Measurements from ENCODE around the gene OR6X1. TPM values are rescaled to one million over a fixed set of nuclear protein-coding genes. Genes with fewer than 3 reads are reported as not detected.
"Not testable (repeated sequence)": the region's sequence is repeated elsewhere in the genome, so short reads cannot be mapped to it uniquely, and the experiment has no call there.

OR6X1 gene
- total RNA-seq, 3 donors from 2014 or later: not detected

GRCh38 chr11:123755344-123755743 lies 1.0 kb upstream of the OR6X1 start:
- no peaks in the 10 kb centered on the region for H3K9me3 ChIP-seq
- H3K4me1 ChIP-seq (ENCODE audit: low read depth): no peaks in the 10 kb centered on the region
- TF ChIP-seq CTCF (IDR thresholded peaks at IDR 0.05): no peak
- intact Hi-C loops (cut with DNase I, micrococcal nuclease): no loop called here
- no peak for ATAC-seq
- no peak overlapping the region for H3K4me3 ChIP-seq
- DNase-seq: no peak
- H3K36me3 ChIP-seq (ENCODE audit: low read depth): no peaks in the 10 kb centered on the region

GRCh38 chr11:123753110-123753509 lies 1.2 kb downstream of the OR6X1 start:
- no peak for TF ChIP-seq CTCF (IDR thresholded peaks at IDR 0.05)

GRCh38 chr11:123751781-123752180 lies 2.5 kb downstream of the OR6X1 start:
- Histone ChIP-seq H3K36me3 (ENCODE audit: low read depth) (no peaks in the 10 kb centered on the region), H3K4me3 (no peak overlapping the region), H3K4me1 (ENCODE audit: low read depth) (no peaks in the 10 kb centered on the region), H3K9me3 (no peaks in the 10 kb centered on the region)
- intact Hi-C loops (cut with DNase I, micrococcal nuclease): no loop called here
- no peak for TF ChIP-seq CTCF (IDR thresholded peaks at IDR 0.05)
- no peak for DNase-seq
- no peak for ATAC-seq

More at GRCh38 chr11:123753110-123753509, 1.2 kb downstream of the OR6X1 start:
- no peak for DNase-seq
- Histone ChIP-seq H3K4me1 (ENCODE audit: low read depth) (no peaks in the 10 kb centered on the region), H3K9me3 (no peaks in the 10 kb centered on the region), H3K4me3 (no peak overlapping the region), H3K36me3 (ENCODE audit: low read depth) (no peaks in the 10 kb centered on the region)
- intact Hi-C loops (cut with DNase I, micrococcal nuclease): no loop called here
- ATAC-seq: peak; percentile 35

DNA sequence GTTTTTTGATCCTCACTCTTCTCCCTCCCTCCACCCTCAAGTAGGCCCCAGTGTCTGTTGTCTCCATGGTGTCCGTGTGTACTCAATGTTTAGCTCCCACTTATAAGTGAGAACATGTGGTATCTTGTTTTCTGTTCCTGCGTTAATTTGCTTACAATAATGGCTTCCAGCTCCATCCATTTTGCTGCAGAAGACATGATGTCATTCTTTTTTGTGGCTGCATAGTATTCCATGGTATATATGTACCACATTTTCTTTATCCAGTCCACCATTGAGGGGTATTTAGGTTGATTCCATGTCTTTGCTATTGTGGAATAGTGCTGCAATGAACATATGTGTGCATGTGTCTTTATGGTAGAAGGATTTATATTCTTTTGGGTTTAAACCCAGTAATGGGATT lies 6.0 kb downstream of the OR6X1 start:
- H3K36me3 ChIP-seq (ENCODE audit: low read depth); DNase-seq; intact Hi-C loops (cut with DNase I, micrococcal nuclease); H3K4me3 ChIP-seq; H3K4me1 ChIP-seq (ENCODE audit: low read depth); ATAC-seq; H3K9me3 ChIP-seq: not testable (repeated sequence)

- no peaks in the 10 kb centered on the region for H3K9me3 ChIP-seq
- ATAC-seq (no peak), DNase-seq (no peak)
- intact Hi-C loops (cut with DNase I, micrococcal nuclease): no loop called here
- H3K4me1 ChIP-seq (ENCODE audit: low read depth): no peaks in the 10 kb centered on the region
- H3K36me3 ChIP-seq (ENCODE audit: low read depth): no peaks in the 10 kb centered on the region
- TF ChIP-seq CTCF (IDR thresholded peaks at IDR 0.05): no peak
- H3K4me3 ChIP-seq: no peak overlapping the region
Observed at GRCh38 chr11:123745764-123746451, 8.4 kb downstream of the OR6X1 start.

- no peak overlapping the region for H3K4me3 ChIP-seq
- intact Hi-C loops (cut with DNase I, micrococcal nuclease): no loop called here
- H3K4me1 ChIP-seq (ENCODE audit: low read depth): peaks cover 11% of the 10 kb centered on the region
- no peak for DNase-seq
- no peak for ATAC-seq
- no peaks in the 10 kb centered on the region for H3K36me3 ChIP-seq (ENCODE audit: low read depth)
- H3K9me3 ChIP-seq: no peaks in the 10 kb centered on the region
- TF ChIP-seq CTCF (IDR thresholded peaks at IDR 0.05): no peak
Observed at GRCh38 chr11:123742724-123743120, 11.6 kb downstream of the OR6X1 start.
